Skeletal muscle satellite cell (primary cell): ENCODE results near the gene MARK3.

Experiments used
- H3K27me3 ChIP-seq: 2 replicates; pipeline ENCODE4 v1.7.0; 2013; ENCODE audit warnings: low read length; ENCODE audit not compliant: control insufficient read depth, insufficient read depth
- H3K36me3 ChIP-seq: 2 replicates; pipeline ENCODE4 v1.7.0; 2013; ENCODE audit warnings: mild to moderate bottlenecking, control low read depth, low read length; ENCODE audit not compliant: insufficient read depth
- H3K4me1 ChIP-seq: 2 replicates; pipeline ENCODE4 v1.7.0; 2013; ENCODE audit warnings: low read length; ENCODE audit not compliant: control insufficient read depth, insufficient read depth
- H3K4me2 ChIP-seq: 2 replicates; pipeline ENCODE4 v1.7.0; 2013; ENCODE audit warnings: mild to moderate bottlenecking, low read length
- H3K4me3 ChIP-seq: 2 replicates; pipeline ENCODE4 v1.7.0; 2013; ENCODE audit warnings: low read length
- H3K9ac ChIP-seq: 2 replicates; pipeline ENCODE4 v1.7.0; 2013; ENCODE audit warnings: mild to moderate bottlenecking, low read depth, low read length, moderate library complexity
- H3K9me3 ChIP-seq: replicated peaks from 2 replicates; pipeline ENCODE4 v1.7.0; 2013; ENCODE audit warnings: mild to moderate bottlenecking, control low read depth, low read length

MARK3 gene

GRCh38 chr14:103370087-103370486 lies 15.1 kb upstream of the MARK3 start:
- no peak overlapping the region for H3K4me2 ChIP-seq
- no peak overlapping the region for H3K4me3 ChIP-seq
- H3K27me3 ChIP-seq, result no peaks in the 10 kb centered on the region
- H3K36me3 ChIP-seq, result no peaks in the 10 kb centered on the region
- peaks cover 12% of the 10 kb centered on the region for H3K4me1 ChIP-seq
- H3K9me3 ChIP-seq, result no peaks in the 10 kb centered on the region
- no peak overlapping the region for H3K9ac ChIP-seq

- peak overlapping the region; percentile 31 for H3K4me2 ChIP-seq
- H3K9me3 ChIP-seq, result no peaks in the 10 kb centered on the region
- peak overlapping the region; percentile 17 for H3K9ac ChIP-seq
- no peaks in the 10 kb centered on the region for H3K27me3 ChIP-seq
- H3K36me3 ChIP-seq, result no peaks in the 10 kb centered on the region
- peaks cover 12% of the 10 kb centered on the region for H3K4me1 ChIP-seq
- H3K4me3 ChIP-seq, result no peak overlapping the region
Observed at GRCh38 chr14:103372017-103372416, 13.2 kb upstream of the MARK3 start.

- Histone ChIP-seq H3K36me3 (no peaks in the 10 kb centered on the region), H3K4me2 (peak overlapping the region; percentile 39), H3K4me3 (no peak overlapping the region), H3K9ac (peak overlapping the region; percentile 17), H3K27me3 (no peaks in the 10 kb centered on the region), H3K4me1 (peaks cover 12% of the 10 kb centered on the region), H3K9me3 (no peaks in the 10 kb centered on the region)
Observed at GRCh38 chr14:103372552-103373304, 12.5 kb upstream of the MARK3 start.

GRCh38 chr14:103374121-103374520 lies 11.1 kb upstream of the MARK3 start:
- H3K27me3 ChIP-seq, result peaks cover 3% of the 10 kb centered on the region
- no peak overlapping the region for H3K4me3 ChIP-seq

GRCh38 chr14:103377522-103378037 lies 7.6 kb upstream of the MARK3 start:
- Histone ChIP-seq H3K4me2 (no peak overlapping the region), H3K4me1 (peaks cover 8% of the 10 kb centered on the region), H3K27me3 (peaks cover 3% of the 10 kb centered on the region), H3K4me3 (no peak overlapping the region), H3K9me3 (no peaks in the 10 kb centered on the region), H3K9ac (no peak overlapping the region), H3K36me3 (no peaks in the 10 kb centered on the region)

More at GRCh38 chr14:103374121-103374520, 11.1 kb upstream of the MARK3 start:
- Histone ChIP-seq H3K9ac (no peak overlapping the region), H3K9me3 (no peaks in the 10 kb centered on the region), H3K4me2 (no peak overlapping the region), H3K36me3 (no peaks in the 10 kb centered on the region), H3K4me1 (peaks cover 12% of the 10 kb centered on the region)

- Histone ChIP-seq H3K4me1 (peaks cover 4% of the 10 kb centered on the region), H3K27me3 (peaks cover 3% of the 10 kb centered on the region), H3K4me2 (no peak overlapping the region), H3K36me3 (no peaks in the 10 kb centered on the region), H3K9me3 (no peaks in the 10 kb centered on the region), H3K4me3 (no peak overlapping the region), H3K9ac (no peak overlapping the region)
Observed at GRCh38 chr14:103378038-103378854, 7.0 kb upstream of the MARK3 start.

- H3K4me2 ChIP-seq, result no peak overlapping the region
- no peaks in the 10 kb centered on the region for H3K9me3 ChIP-seq
- H3K4me3 ChIP-seq, result no peak overlapping the region
- H3K9ac ChIP-seq, result no peak overlapping the region
- peaks cover 3% of the 10 kb centered on the region for H3K27me3 ChIP-seq
- peaks cover 11% of the 10 kb centered on the region for H3K4me1 ChIP-seq
- H3K36me3 ChIP-seq, result no peaks in the 10 kb centered on the region
Observed at GRCh38 chr14:103380719-103381377, 4.4 kb upstream of the MARK3 start.

- Histone ChIP-seq H3K4me3 (no peak overlapping the region), H3K27me3 (peaks cover 3% of the 10 kb centered on the region), H3K4me2 (no peak overlapping the region), H3K36me3 (no peaks in the 10 kb centered on the region), H3K9me3 (no peaks in the 10 kb centered on the region), H3K4me1 (peaks cover 11% of the 10 kb centered on the region), H3K9ac (no peak overlapping the region)
Observed at GRCh38 chr14:103382376-103382775, 2.8 kb upstream of the MARK3 start.

GRCh38 chr14:103384450-103385151 lies 614 bp upstream of the MARK3 start:
- peaks cover 24% of the 10 kb centered on the region for H3K4me1 ChIP-seq
- H3K9me3 ChIP-seq, result no peaks in the 10 kb centered on the region
- no peaks in the 10 kb centered on the region for H3K27me3 ChIP-seq
- H3K36me3 ChIP-seq, result no peaks in the 10 kb centered on the region
- H3K4me2 ChIP-seq, result peak overlapping the region; percentile 92
- H3K4me3 ChIP-seq, result peak overlapping the region; percentile 86
- H3K9ac ChIP-seq, result peak overlapping the region; percentile 93

- peak overlapping the region; percentile 88 for H3K4me2 ChIP-seq
- no peaks in the 10 kb centered on the region for H3K36me3 ChIP-seq
- H3K4me1 ChIP-seq, result peaks cover 26% of the 10 kb centered on the region
- peak overlapping the region; percentile 86 for H3K4me3 ChIP-seq
- H3K9ac ChIP-seq, result peak overlapping the region; percentile 93
- no peaks in the 10 kb centered on the region for H3K9me3 ChIP-seq
- no peaks in the 10 kb centered on the region for H3K27me3 ChIP-seq
Observed at GRCh38 chr14:103385929-103386712, 906 bp downstream of the MARK3 start.
